SK-N-SH treated with all-trans-retinoic acid at 6 μM for 48 hours (cell line): ENCODE results near the gene DLG2.

Source experiments
- ATAC-seq: fragments of 200-7000 bp; cut with Tn5 transposase; 3 replicates; pipeline ENCODE4 v1.9.1; 2020; ENCODE audit warnings: mild to moderate bottlenecking, moderate library complexity
- ARNTL ChIP-seq: fragments of 450-650 bp; formaldehyde crosslinking; IDR thresholded peaks from 2 replicates; pipeline ENCODE4 v1.5.0; 2020; ENCODE audit warnings: low read depth, mild to moderate bottlenecking, moderate library complexity, borderline replicate concordance
- BACH2 ChIP-seq: fragments of 250-450 bp; sonication (Bioruptor Pico); IDR thresholded peaks from 2 replicates; pipeline ENCODE4 v1.9.0; 2021; ENCODE audit warnings: mild to moderate bottlenecking, borderline replicate concordance
- CSDC2 ChIP-seq: fragments of 250-450 bp; sonication (Bioruptor Pico); IDR thresholded peaks from 2 replicates; pipeline ENCODE4 v1.5.0; 2020; ENCODE audit warnings: mild to moderate bottlenecking, moderate library complexity
- ESRRG ChIP-seq: fragments of 250-450 bp; sonication (Bioruptor Pico); IDR thresholded peaks from 2 replicates; pipeline ENCODE4 v1.6.1; 2021; ENCODE audit warnings: mild to moderate bottlenecking
- GLIS3 ChIP-seq: fragments of 250-450 bp; sonication (Bioruptor Pico); IDR thresholded peaks from 2 replicates; pipeline ENCODE4 v1.5.0; 2020; ENCODE audit warnings: mild to moderate bottlenecking, moderate library complexity
- ISL1 ChIP-seq: fragments of 250-450 bp; sonication (Bioruptor Pico); IDR thresholded peaks from 2 replicates; pipeline ENCODE4 v2.1.2; 2022; ENCODE audit warnings: mild to moderate bottlenecking, moderate library complexity
- OSR1 ChIP-seq: fragments of 250-450 bp; sonication (Bioruptor Pico); IDR thresholded peaks from 2 replicates; pipeline ENCODE4 v1.8.0; 2022; ENCODE audit warnings: moderate library complexity, mild to moderate bottlenecking, inconsistent platforms
- PPARA ChIP-seq: fragments of 250-450 bp; sonication (Bioruptor Pico); IDR thresholded peaks from 2 replicates; pipeline ENCODE4 v1.5.0; 2020; ENCODE audit warnings: mild to moderate bottlenecking, borderline replicate concordance
- RARB ChIP-seq: fragments of 250-450 bp; sonication (Bioruptor Pico); IDR thresholded peaks from 2 replicates; pipeline ENCODE4 v1.8.0; 2021; ENCODE audit warnings: mild to moderate bottlenecking, moderate library complexity
- TCF4 ChIP-seq: fragments of 250-450 bp; sonication (Bioruptor Pico); IDR thresholded peaks from 2 replicates; pipeline ENCODE4 v1.8.0; 2021; ENCODE audit warnings: mild to moderate bottlenecking, moderate library complexity, borderline replicate concordance
- TOX ChIP-seq: fragments of 250-450 bp; sonication (Bioruptor Pico); IDR thresholded peaks from 2 replicates; pipeline ENCODE4 v1.8.0; 2021; ENCODE audit warnings: mild to moderate bottlenecking, moderate library complexity, borderline replicate concordance
- ZC3H10 ChIP-seq: fragments of 250-450 bp; sonication (Bioruptor Pico); IDR thresholded peaks from 2 replicates; pipeline ENCODE4 v1.5.1; 2021; ENCODE audit warnings: mild to moderate bottlenecking, moderate library complexity
- ZFP3 ChIP-seq: fragments of 250-450 bp; sonication (Bioruptor Pico); IDR thresholded peaks from 2 replicates; pipeline ENCODE4 v1.5.0; 2020; ENCODE audit warnings: mild to moderate bottlenecking, moderate library complexity
- ZFP30 ChIP-seq: fragments of 450-650 bp; formaldehyde crosslinking; IDR thresholded peaks from 2 replicates; pipeline ENCODE4 v1.5.0; 2022; ENCODE audit warnings: mild to moderate bottlenecking, moderate library complexity
- ZNF565 ChIP-seq: fragments of 450-650 bp; formaldehyde crosslinking; conservative IDR thresholded peaks from 2 replicates; pipeline ENCODE4 v1.5.0; 2020; ENCODE audit warnings: low read depth, mild to moderate bottlenecking, moderate library complexity
- ZNF70 ChIP-seq: fragments of 450-650 bp; formaldehyde crosslinking; IDR thresholded peaks from 2 replicates; pipeline ENCODE4 v1.5.0; 2020; ENCODE audit warnings: mild to moderate bottlenecking, moderate library complexity
- ZNF8 ChIP-seq: fragments of 450-650 bp; formaldehyde crosslinking; IDR thresholded peaks from 2 replicates; pipeline ENCODE4 v1.5.0; 2020; ENCODE audit warnings: mild to moderate bottlenecking, moderate library complexity
- TF ChIP-seq, protein P1 (sequence below): fragments of 250-450 bp; sonication (Bioruptor Pico); IDR thresholded peaks from 2 replicates; pipeline ENCODE4 v1.8.0; 2020; ENCODE audit warnings: mild to moderate bottlenecking, moderate library complexity, borderline replicate concordance
- TF ChIP-seq, protein P2 (sequence below): fragments of 250-450 bp; sonication (Bioruptor Pico); IDR thresholded peaks from 2 replicates; pipeline ENCODE4 v1.5.0; 2020; ENCODE audit warnings: mild to moderate bottlenecking, moderate library complexity
- TF ChIP-seq, protein P3 (sequence below): fragments of 250-450 bp; sonication (Bioruptor Pico); IDR thresholded peaks from 2 replicates; pipeline ENCODE4 v1.5.1; 2021; ENCODE audit warnings: mild to moderate bottlenecking, moderate library complexity
- TF ChIP-seq, protein P4 (sequence below): fragments of 250-450 bp; sonication (Bioruptor Pico); IDR thresholded peaks from 2 replicates; pipeline ENCODE4 v1.8.0; 2021; ENCODE audit warnings: low read depth, mild to moderate bottlenecking, moderate library complexity, borderline replicate concordance

DLG2 gene

DNA sequence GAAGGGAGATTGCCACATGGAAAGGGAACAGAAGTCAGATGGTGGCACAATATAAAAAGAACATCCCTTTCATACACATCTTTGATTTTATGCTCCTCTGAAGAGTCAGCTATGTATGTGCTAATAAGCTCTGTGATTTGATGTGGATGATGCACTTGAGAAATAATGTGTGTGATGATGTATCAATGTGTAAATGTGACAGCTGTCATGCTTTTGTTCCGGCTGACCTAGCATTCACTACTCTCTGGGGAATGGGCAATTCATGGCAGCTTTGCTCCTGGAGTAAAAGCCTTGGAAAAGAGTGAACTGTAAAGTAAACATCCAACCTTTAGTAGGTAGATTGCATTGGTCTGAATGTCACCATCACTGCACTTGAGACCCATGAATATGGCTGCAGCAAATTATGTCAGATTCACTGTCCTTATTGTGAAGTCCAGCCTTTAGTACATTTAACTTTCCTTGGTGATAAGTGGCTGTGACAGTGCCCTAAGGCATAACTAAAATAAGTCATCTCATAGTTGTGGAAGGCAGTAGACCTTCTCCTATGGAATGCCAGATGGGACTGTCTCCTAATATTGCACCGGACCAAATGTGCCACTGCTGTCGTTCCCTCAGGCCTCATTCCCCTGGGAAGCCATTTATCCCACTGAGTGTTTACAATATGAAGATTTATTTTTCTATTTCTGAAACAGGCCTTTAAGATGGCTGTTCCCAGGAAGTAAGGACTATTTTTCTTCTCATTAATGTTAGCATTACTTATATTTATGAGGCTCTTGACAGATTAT lies 2162.8 kb downstream of the DLG2 start:
- ATAC-seq, result no peak
- TF ChIP-seq ARNTL, result no peak
- TF ChIP-seq ZNF8 (CRISPR knock-in tag), result no peak
- TF ChIP-seq ESRRG (CRISPR knock-in tag), result no peak
- no peak for TF ChIP-seq TCF4 (CRISPR knock-in tag)
- TF ChIP-seq ZNF70 (CRISPR knock-in tag), result no peak
- no peak for TF ChIP-seq PPARA (CRISPR knock-in tag)
- TF ChIP-seq ZFP3 (CRISPR knock-in tag), result no peak
- TF ChIP-seq, protein P1, sequence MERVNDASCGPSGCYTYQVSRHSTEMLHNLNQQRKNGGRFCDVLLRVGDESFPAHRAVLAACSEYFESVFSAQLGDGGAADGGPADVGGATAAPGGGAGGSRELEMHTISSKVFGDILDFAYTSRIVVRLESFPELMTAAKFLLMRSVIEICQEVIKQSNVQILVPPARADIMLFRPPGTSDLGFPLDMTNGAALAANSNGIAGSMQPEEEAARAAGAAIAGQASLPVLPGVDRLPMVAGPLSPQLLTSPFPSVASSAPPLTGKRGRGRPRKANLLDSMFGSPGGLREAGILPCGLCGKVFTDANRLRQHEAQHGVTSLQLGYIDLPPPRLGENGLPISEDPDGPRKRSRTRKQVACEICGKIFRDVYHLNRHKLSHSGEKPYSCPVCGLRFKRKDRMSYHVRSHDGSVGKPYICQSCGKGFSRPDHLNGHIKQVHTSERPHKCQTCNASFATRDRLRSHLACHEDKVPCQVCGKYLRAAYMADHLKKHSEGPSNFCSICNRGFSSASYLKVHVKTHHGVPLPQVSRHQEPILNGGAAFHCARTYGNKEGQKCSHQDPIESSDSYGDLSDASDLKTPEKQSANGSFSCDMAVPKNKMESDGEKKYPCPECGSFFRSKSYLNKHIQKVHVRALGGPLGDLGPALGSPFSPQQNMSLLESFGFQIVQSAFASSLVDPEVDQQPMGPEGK, result no peak
- TF ChIP-seq ZNF565 (CRISPR knock-in tag), result no peak
- TF ChIP-seq, all 23 proteins: peak for 0

DNA sequence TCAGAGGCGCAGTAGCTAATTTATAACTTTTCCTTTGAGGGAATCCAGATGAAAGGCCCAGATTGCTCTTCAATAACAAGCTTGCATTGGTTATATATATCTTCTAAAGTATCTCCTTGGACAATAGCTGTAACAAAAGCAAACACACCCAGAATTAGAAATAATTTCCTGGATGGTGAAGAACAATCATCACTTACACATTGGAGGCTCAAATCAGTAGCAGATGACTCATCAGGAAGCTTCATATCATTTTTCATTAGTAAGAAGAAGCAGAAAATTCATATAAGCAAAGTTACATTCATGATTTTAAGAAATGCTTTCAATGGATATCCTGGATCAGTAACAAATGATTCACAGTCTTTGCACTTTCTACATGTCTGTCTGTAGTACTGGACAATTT lies 2167.3 kb downstream of the DLG2 start:
- TF ChIP-seq, protein P2, sequence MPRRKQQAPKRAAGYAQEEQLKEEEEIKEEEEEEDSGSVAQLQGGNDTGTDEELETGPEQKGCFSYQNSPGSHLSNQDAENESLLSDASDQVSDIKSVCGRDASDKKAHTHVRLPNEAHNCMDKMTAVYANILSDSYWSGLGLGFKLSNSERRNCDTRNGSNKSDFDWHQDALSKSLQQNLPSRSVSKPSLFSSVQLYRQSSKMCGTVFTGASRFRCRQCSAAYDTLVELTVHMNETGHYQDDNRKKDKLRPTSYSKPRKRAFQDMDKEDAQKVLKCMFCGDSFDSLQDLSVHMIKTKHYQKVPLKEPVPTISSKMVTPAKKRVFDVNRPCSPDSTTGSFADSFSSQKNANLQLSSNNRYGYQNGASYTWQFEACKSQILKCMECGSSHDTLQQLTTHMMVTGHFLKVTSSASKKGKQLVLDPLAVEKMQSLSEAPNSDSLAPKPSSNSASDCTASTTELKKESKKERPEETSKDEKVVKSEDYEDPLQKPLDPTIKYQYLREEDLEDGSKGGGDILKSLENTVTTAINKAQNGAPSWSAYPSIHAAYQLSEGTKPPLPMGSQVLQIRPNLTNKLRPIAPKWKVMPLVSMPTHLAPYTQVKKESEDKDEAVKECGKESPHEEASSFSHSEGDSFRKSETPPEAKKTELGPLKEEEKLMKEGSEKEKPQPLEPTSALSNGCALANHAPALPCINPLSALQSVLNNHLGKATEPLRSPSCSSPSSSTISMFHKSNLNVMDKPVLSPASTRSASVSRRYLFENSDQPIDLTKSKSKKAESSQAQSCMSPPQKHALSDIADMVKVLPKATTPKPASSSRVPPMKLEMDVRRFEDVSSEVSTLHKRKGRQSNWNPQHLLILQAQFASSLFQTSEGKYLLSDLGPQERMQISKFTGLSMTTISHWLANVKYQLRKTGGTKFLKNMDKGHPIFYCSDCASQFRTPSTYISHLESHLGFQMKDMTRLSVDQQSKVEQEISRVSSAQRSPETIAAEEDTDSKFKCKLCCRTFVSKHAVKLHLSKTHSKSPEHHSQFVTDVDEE (CRISPR knock-in tag), result no peak
- TF ChIP-seq ISL1 (CRISPR knock-in tag), result no peak
- TF ChIP-seq ARNTL, result no peak
- no peak for TF ChIP-seq RARB (CRISPR knock-in tag)
- TF ChIP-seq ZFP3 (CRISPR knock-in tag), result no peak
- no peak for TF ChIP-seq PPARA (CRISPR knock-in tag)
- no peak for TF ChIP-seq CSDC2 (CRISPR knock-in tag)
- ATAC-seq, result no peak

DNA sequence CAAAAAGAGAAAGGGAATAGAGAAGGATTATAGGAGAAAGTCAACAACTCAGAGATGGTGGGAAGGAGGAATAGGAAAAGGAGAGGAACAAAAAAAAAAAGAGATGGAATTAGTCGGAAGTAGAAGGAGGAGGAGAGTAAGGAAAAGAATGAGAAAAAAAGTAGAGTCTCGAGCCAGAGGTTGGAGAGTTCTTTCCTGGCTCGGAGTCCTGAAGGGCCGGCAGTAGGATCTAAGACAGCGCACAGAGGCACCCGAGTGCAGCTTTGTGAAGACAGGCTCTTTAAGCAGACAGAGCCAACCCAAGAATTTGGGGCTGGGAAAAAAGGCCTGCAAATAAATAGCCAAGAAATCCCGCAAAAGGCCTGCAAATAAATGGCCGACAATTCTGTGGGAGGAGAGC lies 2170.6 kb downstream of the DLG2 start:
- ATAC-seq, result no peak
- TF ChIP-seq ZC3H10 (CRISPR knock-in tag) (no peak), ZNF565 (CRISPR knock-in tag) (no peak), GLIS3 (CRISPR knock-in tag) (no peak), ZFP3 (CRISPR knock-in tag) (no peak), ZFP30 (no peak), ZNF70 (CRISPR knock-in tag) (no peak), ISL1 (CRISPR knock-in tag) (no peak), ZNF8 (CRISPR knock-in tag) (no peak), CSDC2 (CRISPR knock-in tag) (no peak), TOX (CRISPR knock-in tag) (no peak)
- TF ChIP-seq, protein P3, sequence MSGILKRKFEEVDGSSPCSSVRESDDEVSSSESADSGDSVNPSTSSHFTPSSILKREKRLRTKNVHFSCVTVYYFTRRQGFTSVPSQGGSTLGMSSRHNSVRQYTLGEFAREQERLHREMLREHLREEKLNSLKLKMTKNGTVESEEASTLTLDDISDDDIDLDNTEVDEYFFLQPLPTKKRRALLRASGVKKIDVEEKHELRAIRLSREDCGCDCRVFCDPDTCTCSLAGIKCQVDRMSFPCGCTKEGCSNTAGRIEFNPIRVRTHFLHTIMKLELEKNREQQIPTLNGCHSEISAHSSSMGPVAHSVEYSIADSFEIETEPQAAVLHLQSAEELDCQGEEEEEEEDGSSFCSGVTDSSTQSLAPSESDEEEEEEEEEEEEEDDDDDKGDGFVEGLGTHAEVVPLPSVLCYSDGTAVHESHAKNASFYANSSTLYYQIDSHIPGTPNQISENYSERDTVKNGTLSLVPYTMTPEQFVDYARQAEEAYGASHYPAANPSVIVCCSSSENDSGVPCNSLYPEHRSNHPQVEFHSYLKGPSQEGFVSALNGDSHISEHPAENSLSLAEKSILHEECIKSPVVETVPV (CRISPR knock-in tag), result no peak
- TF ChIP-seq, protein P1, result no peak

DNA sequence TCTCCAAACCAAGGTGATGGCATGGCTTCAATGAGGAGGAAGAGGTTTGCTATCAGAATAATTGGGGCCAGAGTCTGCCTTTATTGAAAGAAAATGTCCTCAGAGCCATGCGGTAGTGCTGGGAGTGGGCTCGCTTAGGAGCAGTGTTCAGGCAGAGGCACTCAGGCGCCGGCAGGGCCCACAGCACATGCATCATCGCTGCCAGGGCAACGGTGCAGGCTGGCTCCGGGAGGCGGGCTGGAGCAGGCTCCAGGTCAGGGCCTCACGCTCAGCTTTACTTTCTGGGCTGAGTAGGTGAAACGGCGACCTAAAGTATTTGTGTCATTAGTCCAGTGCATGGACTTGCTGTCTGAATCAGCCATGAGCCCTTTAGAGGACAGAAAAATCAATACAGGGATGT lies 2171.1 kb downstream of the DLG2 start:
- ATAC-seq, result no peak
- no peak for TF ChIP-seq TCF4 (CRISPR knock-in tag)
- TF ChIP-seq RARB (CRISPR knock-in tag), result no peak
- no peak for TF ChIP-seq ISL1 (CRISPR knock-in tag)
- TF ChIP-seq, protein P3 (CRISPR knock-in tag), result no peak
- TF ChIP-seq BACH2 (CRISPR knock-in tag), result no peak
- no peak for TF ChIP-seq CSDC2 (CRISPR knock-in tag)
- TF ChIP-seq, protein P1, result no peak
- no peak for TF ChIP-seq ZC3H10 (CRISPR knock-in tag)
- no peak for TF ChIP-seq PPARA (CRISPR knock-in tag)
- TF ChIP-seq ZFP3 (CRISPR knock-in tag), result no peak
- TF ChIP-seq, protein P4, sequence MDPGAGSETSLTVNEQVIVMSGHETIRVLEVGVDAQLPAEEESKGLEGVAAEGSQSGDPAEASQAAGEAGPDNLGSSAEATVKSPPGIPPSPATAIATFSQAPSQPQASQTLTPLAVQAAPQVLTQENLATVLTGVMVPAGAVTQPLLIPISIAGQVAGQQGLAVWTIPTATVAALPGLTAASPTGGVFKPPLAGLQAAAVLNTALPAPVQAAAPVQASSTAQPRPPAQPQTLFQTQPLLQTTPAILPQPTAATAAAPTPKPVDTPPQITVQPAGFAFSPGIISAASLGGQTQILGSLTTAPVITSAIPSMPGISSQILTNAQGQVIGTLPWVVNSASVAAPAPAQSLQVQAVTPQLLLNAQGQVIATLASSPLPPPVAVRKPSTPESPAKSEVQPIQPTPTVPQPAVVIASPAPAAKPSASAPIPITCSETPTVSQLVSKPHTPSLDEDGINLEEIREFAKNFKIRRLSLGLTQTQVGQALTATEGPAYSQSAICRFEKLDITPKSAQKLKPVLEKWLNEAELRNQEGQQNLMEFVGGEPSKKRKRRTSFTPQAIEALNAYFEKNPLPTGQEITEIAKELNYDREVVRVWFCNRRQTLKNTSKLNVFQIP (CRISPR knock-in tag), result no peak
- TF ChIP-seq OSR1 (CRISPR knock-in tag), result no peak
- TF ChIP-seq ARNTL, result no peak
